Suprapubic skin (tissue), 4 donors: ENCODE results near the gene CPNE4. TPM values are rescaled to one million over a fixed set of nuclear protein-coding genes. Genes with fewer than 3 reads are reported as not detected.

Source experiments
- DNase-seq, 2 donors: peaks; one replicate each; pipeline ENCODE4 v3.0.0-alpha.2; 2019; ENCODE audit warnings: low spot score in 2 of 2
- H3K27ac ChIP-seq: fragments of 200-600 bp; sonication (generic); one replicate; pipeline ENCODE4 v1.5.1; 2019
- H3K27me3 ChIP-seq: fragments of 200-600 bp; sonication (generic); one replicate; pipeline ENCODE4 v1.5.1; 2019
- H3K36me3 ChIP-seq: fragments of 200-600 bp; sonication (generic); one replicate; pipeline ENCODE4 v1.5.1; 2019
- H3K4me1 ChIP-seq: fragments of 200-600 bp; sonication (generic); one replicate; pipeline ENCODE4 v1.5.1; 2019
- H3K4me3 ChIP-seq: fragments of 200-600 bp; sonication (generic); one replicate; pipeline ENCODE4 v1.5.1; 2019; ENCODE audit warnings: mild to moderate bottlenecking
- H3K9me3 ChIP-seq: fragments of 200-600 bp; sonication (generic); one replicate; pipeline ENCODE4 v1.5.1; 2019
- CTCF ChIP-seq, 2 donors: fragments of 200-600 bp in 1 of 2; fragments of 450-650 bp in 1 of 2; sonication (generic) in 1 of 2; IDR thresholded peaks; one replicate each; pipeline ENCODE4 v1.5.1; 2016 to 2019; ENCODE audit warnings: antibody characterized with exemption in 2 of 2, mild to moderate bottlenecking in 1 of 2, moderate library complexity in 1 of 2
- EP300 ChIP-seq: sonication (generic); formaldehyde crosslinking; IDR thresholded peaks from one replicate; pipeline ENCODE4 v1.6.1; 2017; ENCODE audit warnings: antibody characterized with exemption
- POLR2A ChIP-seq, 2 donors: fragments of 450-650 bp; IDR thresholded peaks; one replicate each; pipeline ENCODE4 v1.6.1; 2017; ENCODE audit warnings: antibody characterized with exemption in 2 of 2, mild to moderate bottlenecking in 2 of 2, moderate library complexity in 2 of 2
- POLR2AphosphoS5 ChIP-seq, 3 donors: sonication (generic); formaldehyde crosslinking; IDR thresholded peaks; one replicate each; pipeline ENCODE4 v1.6.1; 2017; ENCODE audit warnings: antibody characterized with exemption in 3 of 3
- whole genome bisulfite sequencing: methylation state at CpG from one replicate; pipeline ENCODE4 v1.1.5; 2018; 5-methylcytosine and 5-hydroxymethylcytosine counted together
- total RNA-seq, 4 donors: library from RNA; depleted of rRNA; stranded (reverse); fragments of >200 nt; gene quantifications; one replicate each; pipeline ENCODE4 v1.1.0, GENCODE V29; 2016

Gene CPNE4
- total RNA-seq, 4 donors from 2014 or later: 0.32 to 1.1 TPM; not detected in 2

- Histone ChIP-seq H3K27me3 (peaks cover 3% of the 10 kb centered on the region), H3K27ac (no peak overlapping the region), H3K9me3 (no peaks in the 10 kb centered on the region), H3K4me1 (no peaks in the 10 kb centered on the region), H3K36me3 (no peaks in the 10 kb centered on the region), H3K4me3 (no peak overlapping the region)
- no peak for DNase-seq
- TF ChIP-seq POLR2AphosphoS5 (IDR thresholded peaks at IDR 0.05) (no peak), POLR2A (IDR thresholded peaks at IDR 0.05) (no peak), CTCF (IDR thresholded peaks at IDR 0.05) (no peak), EP300 (no peak)
- WGBS: 89% methylated on average over 3 of the region's 3 CpGs
These were observed 474.0 kb downstream of the CPNE4 start for GRCh38 chr3:131560795-131561194.

GRCh38 chr3:131555456-131555855 is 479.4 kb downstream of the CPNE4 start:
- Histone ChIP-seq H3K27me3 (peaks cover 3% of the 10 kb centered on the region), H3K4me3 (no peak overlapping the region), H3K36me3 (no peaks in the 10 kb centered on the region), H3K27ac (no peak overlapping the region), H3K4me1 (no peaks in the 10 kb centered on the region), H3K9me3 (no peaks in the 10 kb centered on the region)
- DNase-seq: no peak
- no peak for TF ChIP-seq EP300
- TF ChIP-seq CTCF (IDR thresholded peaks at IDR 0.05): no peak
- no peak for TF ChIP-seq POLR2AphosphoS5 (IDR thresholded peaks at IDR 0.05)
- TF ChIP-seq POLR2A (IDR thresholded peaks at IDR 0.05): no peak
- WGBS: 91% methylated on average over 2 of the region's 2 CpGs

GRCh38 chr3:131553495-131554247 is 481.1 kb downstream of the CPNE4 start:
- 95% methylated on average over 3 of the region's 3 CpGs for WGBS

GRCh38 chr3:131551761-131552160 is 483.1 kb downstream of the CPNE4 start:
- H3K36me3 ChIP-seq: no peaks in the 10 kb centered on the region

More at GRCh38 chr3:131553495-131554247, 481.1 kb downstream of the CPNE4 start:
- Histone ChIP-seq H3K27ac (no peak overlapping the region), H3K4me1 (no peaks in the 10 kb centered on the region), H3K4me3 (no peak overlapping the region), H3K36me3 (no peaks in the 10 kb centered on the region), H3K9me3 (no peaks in the 10 kb centered on the region), H3K27me3 (no peaks in the 10 kb centered on the region)
- TF ChIP-seq EP300 (no peak), POLR2AphosphoS5 (IDR thresholded peaks at IDR 0.05) (no peak)
- DNase-seq: no peak

GRCh38 chr3:131550562-131551465 is 484.0 kb downstream of the CPNE4 start:
- Histone ChIP-seq H3K4me1 (no peaks in the 10 kb centered on the region), H3K9me3 (no peaks in the 10 kb centered on the region), H3K4me3 (no peak overlapping the region), H3K27me3 (no peaks in the 10 kb centered on the region), H3K36me3 (no peaks in the 10 kb centered on the region), H3K27ac (no peak overlapping the region)
- 47% methylated on average over 4 of the region's 4 CpGs for WGBS
- no peak for TF ChIP-seq POLR2A (IDR thresholded peaks at IDR 0.05)
- TF ChIP-seq CTCF (IDR thresholded peaks at IDR 0.05): no peak
- no peak for TF ChIP-seq EP300
- TF ChIP-seq POLR2AphosphoS5 (IDR thresholded peaks at IDR 0.05): no peak
- DNase-seq: no peak

More at GRCh38 chr3:131551761-131552160, 483.1 kb downstream of the CPNE4 start:
- TF ChIP-seq EP300 (no peak), CTCF (IDR thresholded peaks at IDR 0.05) (no peak), POLR2AphosphoS5 (IDR thresholded peaks at IDR 0.05) (no peak), POLR2A (IDR thresholded peaks at IDR 0.05) (no peak)
- H3K4me1 ChIP-seq: no peaks in the 10 kb centered on the region
- no peak overlapping the region for H3K27ac ChIP-seq
- H3K27me3 ChIP-seq: no peaks in the 10 kb centered on the region
- DNase-seq: no peak
- 43% methylated on average over 4 of the region's 4 CpGs for WGBS
- no peaks in the 10 kb centered on the region for H3K9me3 ChIP-seq
- H3K4me3 ChIP-seq: no peak overlapping the region
